Heart left ventricle (tissue), 16 donors: ENCODE measurements around the gene RBM10. TPM values are rescaled to one million over a fixed set of nuclear protein-coding genes. Genes with fewer than 3 reads are reported as not detected.

ENCODE experiments used
- ATAC-seq, 4 donors: fragments of 200-7000 bp; cut with Tn5 transposase; one replicate each; pipeline ENCODE4 v1.9.1; 2020 to 2022; ENCODE audit warnings: moderate library complexity in 4 of 4, mild to moderate bottlenecking in 3 of 4, moderate number of reproducible peaks in 1 of 4
- DNase-seq, 5 donors: peaks; one replicate each; pipeline ENCODE4 v3.0.0-alpha.2; 2020
- H3K27ac ChIP-seq, 12 donors: fragments of 200-600 bp; sonication (generic) in 4 of 12; one replicate each; pipeline versions ENCODE4 v1.5.0 to v1.8.0; 2016 to 2022; ENCODE audit warnings: mild to moderate bottlenecking in 2 of 12
- H3K27me3 ChIP-seq, 9 donors: fragments of 200-600 bp; sonication (generic) in 2 of 9; one replicate each; pipeline versions ENCODE4 v1.5.1 to v1.8.0; 2016 to 2022; ENCODE audit warnings: mild to moderate bottlenecking in 3 of 9
- H3K36me3 ChIP-seq, 9 donors: fragments of 200-600 bp; sonication (generic) in 2 of 9; one replicate each; pipeline versions ENCODE4 v1.5.0 to v1.8.0; 2018 to 2022; ENCODE audit warnings: mild to moderate bottlenecking in 2 of 9
- H3K4me1 ChIP-seq, 12 donors: fragments of 200-600 bp; sonication (generic) in 4 of 12; one replicate each; pipeline versions ENCODE4 v1.5.0 to v1.8.0; 2016 to 2022; ENCODE audit warnings: mild to moderate bottlenecking in 3 of 12
- H3K4me3 ChIP-seq, 12 donors: fragments of 200-600 bp; sonication (generic) in 4 of 12; one replicate each; pipeline versions ENCODE4 v1.5.0 to v1.8.0; 2017 to 2022; ENCODE audit warnings: mild to moderate bottlenecking in 9 of 12, moderate library complexity in 4 of 12
- H3K9me3 ChIP-seq, 12 donors: fragments of 200-600 bp; sonication (generic) in 4 of 12; one replicate each; pipeline versions ENCODE4 v1.5.0 to v1.8.0; 2016 to 2022; ENCODE audit warnings: mild to moderate bottlenecking in 1 of 12
- CTCF ChIP-seq, 12 donors: fragments of 200-600 bp; sonication (generic) in 4 of 12; IDR thresholded peaks; one replicate each; pipeline versions ENCODE4 v1.5.0 to v1.8.0; 2018 to 2022; ENCODE audit warnings: antibody characterized with exemption in 12 of 12, mild to moderate bottlenecking in 5 of 12
- POLR2A ChIP-seq, 2 donors: fragments of 450-650 bp; IDR thresholded peaks; one replicate each; pipeline ENCODE4 v1.6.1; 2017; ENCODE audit warnings: antibody characterized with exemption in 2 of 2, mild to moderate bottlenecking in 2 of 2, moderate library complexity in 2 of 2
- WGBS, 4 donors: extraction: QIAGEN DNeasy Blood & Tissue Kit in 2 of 4; methylation state at CpG; one replicate each; pipeline versions ENCODE4 v1.1.5 to v1.1.7; 2013 to 2018; 5-methylcytosine and 5-hydroxymethylcytosine counted together
- intact Hi-C, 10 donors: fragments of 100-400 bp; cut with DNase I; formaldehyde crosslinking; loops; one replicate each; pipeline versions ENCODE4 v1.11.1 to v1.14.2; 2022
- polyA plus RNA-seq, 2 donors: library from polyadenylated mRNA; stranded (reverse); fragments of 200-250 nt; gene quantifications; one replicate each; pipeline ENCODE4 v1.2.3, GENCODE V29; 2013
- total RNA-seq, 9 donors: library from RNA; depleted of rRNA in 2 of 9; stranded (reverse); fragments of >200 nt in 2 of 9; fragmentation: NEBNext Ultra II Directional in 3 of 9; extraction: Animal tissue kit (Norgen Biotek cat#: 25700) in 3 of 9; gene quantifications; one replicate each; pipeline versions ENCODE4 v1.1.0 to v1.2.4, GENCODE V29; 2016 to 2023
- donor health status: ischemic (EF 13 %, LVEDD 7.1; RV severe dilation, severe dysfunction).
- donor health status: healthy with polysubstance abuse.
- donor health status: DM: no; HTN: yes; CAD: no.
- donor health status: DM: no; HTN: no; CAD: no.
- donor health status: ischemic (EF 25% LVEDD 6.9; RV normal size, moderate dysfunction).
- donor health status: ischemic (EF 25% LVEDD 5.7; RV mildly dilated, moderate dysfunction).
- donor health status: healthy.
- donor health status: DM: yes; HTN: yes; CAD: no.
- donor health status: ischemic (EF 35%, LVEDD 5.7; RV mildly dilated, moderate dysfunction).
- donor health status: nonischemic (EF 11% LVEDD 7.7; RV severe dilation, severe dysfunction).
- donor health status: DM: yes; HTN: yes; CAD: no.
- donor health status: PGD.
- donor health status: ischemic (EF 29% LVEDD 5.4; RV normal size, mild dysfunction).
- donor health status: nonischemic (EF 23%, LVEDD 6.1; RV moderate dilation, normal function).

The RBM10 gene
- total and polyA plus RNA-seq, 11 donors: 17.5 to 44.6 (median 28.3) TPM

GRCh38 chrX:47146936-47147859 lies 2.2 kb downstream of the RBM10 start:
- H3K4me1 ChIP-seq: peaks cover 0 to 32% (median 16%) of the 10 kb centered on the region in 12 donors
- H3K9me3 ChIP-seq: no peaks in the 10 kb centered on the region
- peak overlapping the region in 2 of 12 donors; percentile 90 to 96 for H3K27ac ChIP-seq
- H3K27me3 ChIP-seq: peaks cover 0 to 14% (median 0%) of the 10 kb centered on the region in 9 donors
- H3K36me3 ChIP-seq: peaks cover 0 to 22% (median 8%) of the 10 kb centered on the region in 9 donors
- TF ChIP-seq POLR2A (IDR thresholded peaks at IDR 0.05) (no peak), CTCF (IDR thresholded peaks at IDR 0.05) (no peak)
- 63 to 71% (median 67%) methylated on average over 10 to 12 of the region's 12 CpGs for WGBS, 4 donors
- H3K4me3 ChIP-seq: peak overlapping the region in 6 of 12 donors; percentile 72 to 98 (median 77)
- intact Hi-C loops: loop anchor here in 2 of 10 donors (5.0 kb wide), 2 partner anchors 85 to 335 kb away; partner anchors contain the start of genes USP11 (in 1 of the 2) and ZNF41 (in 1 of the 2)
- ATAC-seq: no peak
- no peak for DNase-seq

- intact Hi-C loops: loop anchor here in 2 of 10 donors (5.0 kb wide), 2 partner anchors 83 to 333 kb away; partner anchors contain the start of genes USP11 (in 1 of the 2) and ZNF41 (in 1 of the 2)
- H3K4me3 ChIP-seq: no peak overlapping the region
- 41 to 58% (median 54%) methylated on average over 2 of the region's 2 CpGs for WGBS, 4 donors
- no peak for DNase-seq
- peaks cover 0 to 28% (median 11%) of the 10 kb centered on the region in 9 donors for H3K36me3 ChIP-seq
- peaks cover 0 to 22% (median 12%) of the 10 kb centered on the region in 12 donors for H3K4me1 ChIP-seq
- no peak overlapping the region for H3K27ac ChIP-seq
- no peaks in the 10 kb centered on the region for H3K9me3 ChIP-seq
- TF ChIP-seq POLR2A (IDR thresholded peaks at IDR 0.05) (no peak), CTCF (IDR thresholded peaks at IDR 0.05) (no peak)
- peaks cover 0 to 24% (median 0%) of the 10 kb centered on the region in 9 donors for H3K27me3 ChIP-seq
- no peak for ATAC-seq
These were observed 3.9 kb downstream of the RBM10 start for GRCh38 chrX:47148946-47149345.

- Histone ChIP-seq H3K4me3 (no peak overlapping the region), H3K27me3 (peaks cover 0 to 23% (median 0%) of the 10 kb centered on the region in 9 donors), H3K27ac (no peak overlapping the region), H3K36me3 (peaks cover 0 to 39% (median 23%) of the 10 kb centered on the region in 9 donors), H3K4me1 (peaks cover 0 to 16% (median 9%) of the 10 kb centered on the region in 12 donors), H3K9me3 (no peaks in the 10 kb centered on the region)
- TF ChIP-seq CTCF (IDR thresholded peaks at IDR 0.05) (no peak), POLR2A (IDR thresholded peaks at IDR 0.05) (no peak)
- no peak for ATAC-seq
- DNase-seq: no peak
- intact Hi-C loops: no loop called here
These were observed 6.4 kb downstream of the RBM10 start for GRCh38 chrX:47151435-47151834.
